Activated CD4-positive, alpha-beta memory T cell treated with anti-CD3 and anti-CD28 coated beads for 36 hours (primary cell): ENCODE data around the gene ENDOG. TPM values are rescaled to one million over a fixed set of nuclear protein-coding genes. Genes with fewer than 3 reads are reported as not detected.

ENCODE experiments used
- CTCF ChIA-PET: fragments of 350-600 bp; sonication (Branson Sonifier 250); formaldehyde crosslinking; loops from one replicate; lab custom pipeline; 2021; ENCODE audit warnings: antibody characterized with exemption, inconsistent platforms; lab: Charles Lee
- POLR2A ChIA-PET: fragments of 350-600 bp; sonication (Branson Sonifier 250); formaldehyde crosslinking; loops from one replicate; lab custom pipeline; 2021; ENCODE audit warnings: antibody characterized with exemption; lab: Charles Lee
- DNase-seq: peaks from one replicate; pipeline ENCODE4 v3.0.0-alpha.2; 2020
- H3K27ac Mint-ChIP-seq: one replicate; pipeline ENCODE4 v1.8.0; 2021; ENCODE audit warnings: mixed read lengths
- H3K27me3 Mint-ChIP-seq: one replicate; pipeline ENCODE4 v1.8.0; 2021; ENCODE audit warnings: mixed read lengths
- H3K36me3 Mint-ChIP-seq: one replicate; pipeline ENCODE4 v1.8.0; 2021; ENCODE audit warnings: mixed read lengths
- H3K4me1 Mint-ChIP-seq: one replicate; pipeline ENCODE4 v1.8.0; 2021; ENCODE audit warnings: low read depth, mixed read lengths
- H3K4me3 Mint-ChIP-seq: one replicate; pipeline ENCODE4 v1.8.0; 2021; ENCODE audit warnings: mild to moderate bottlenecking, mixed read lengths
- H3K9me3 Mint-ChIP-seq: one replicate; pipeline ENCODE4 v1.8.0; 2021; ENCODE audit warnings: mixed read lengths
- intact Hi-C: fragments of 100-400 bp; cut with micrococcal nuclease; formaldehyde crosslinking; loops from one replicate; pipeline ENCODE4 v1.15.1; 2023
- total RNA-seq, 2 experiments: library from RNA; stranded (reverse); gene quantifications; one replicate each; pipeline ENCODE4 v1.2.3, GENCODE V29; 2021

ENDOG gene
- total RNA-seq, 2 experiments from 2014 or later, result 13.8 to 14.2 TPM

DNA sequence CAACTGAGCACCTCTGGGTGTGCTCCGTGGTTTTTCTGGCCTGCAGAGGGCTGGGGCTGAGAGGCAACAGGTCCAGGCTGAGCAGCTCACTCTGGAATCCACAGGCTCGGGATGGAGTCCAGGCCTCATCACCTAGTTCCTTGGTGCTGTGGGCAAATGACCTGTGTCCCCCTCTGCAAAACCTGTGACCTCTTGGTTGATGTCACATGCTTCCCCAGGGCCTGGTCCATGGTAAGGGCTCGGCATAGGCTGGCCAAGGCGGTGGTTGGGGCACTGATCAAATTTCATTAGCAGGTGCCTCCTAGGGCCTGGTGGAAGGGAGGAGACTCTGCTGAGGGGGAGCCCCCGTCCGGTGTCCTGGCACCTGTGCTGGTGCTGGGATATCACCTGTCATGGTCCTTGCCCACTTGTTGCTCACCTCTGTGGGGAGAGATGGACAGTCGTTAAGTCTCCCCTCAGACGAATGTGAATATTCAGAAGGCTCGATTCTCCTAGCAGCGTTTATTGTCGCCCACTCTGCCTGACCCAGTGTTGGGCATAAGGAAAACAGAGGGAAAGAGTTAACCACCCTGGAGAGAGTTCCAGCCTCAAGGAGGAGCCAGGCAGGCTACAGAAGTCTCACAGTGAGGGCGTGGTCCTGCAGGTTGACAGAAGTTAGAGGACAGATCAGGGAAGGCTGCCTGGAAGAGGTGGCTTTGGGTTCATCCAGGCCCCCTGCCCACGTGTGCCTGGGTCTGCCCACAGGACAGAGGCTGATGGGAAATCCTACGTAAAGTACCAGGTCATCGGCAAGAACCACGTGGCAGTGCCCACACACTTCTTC, 3.5 kb downstream of the ENDOG start:
- Mint-ChIP-seq H3K27me3 (no peaks in the 10 kb centered on the region), H3K9me3 (no peaks in the 10 kb centered on the region), H3K4me3 (no peak overlapping the region), H3K4me1 (peaks cover 17% of the 10 kb centered on the region), H3K27ac (no peak overlapping the region), H3K36me3 (peaks cover 11% of the 10 kb centered on the region)
- ChIA-PET POLR2A (no interaction called here), CTCF (no interaction called here)
- intact Hi-C loops, result no loop called here
- no peak for DNase-seq

DNA sequence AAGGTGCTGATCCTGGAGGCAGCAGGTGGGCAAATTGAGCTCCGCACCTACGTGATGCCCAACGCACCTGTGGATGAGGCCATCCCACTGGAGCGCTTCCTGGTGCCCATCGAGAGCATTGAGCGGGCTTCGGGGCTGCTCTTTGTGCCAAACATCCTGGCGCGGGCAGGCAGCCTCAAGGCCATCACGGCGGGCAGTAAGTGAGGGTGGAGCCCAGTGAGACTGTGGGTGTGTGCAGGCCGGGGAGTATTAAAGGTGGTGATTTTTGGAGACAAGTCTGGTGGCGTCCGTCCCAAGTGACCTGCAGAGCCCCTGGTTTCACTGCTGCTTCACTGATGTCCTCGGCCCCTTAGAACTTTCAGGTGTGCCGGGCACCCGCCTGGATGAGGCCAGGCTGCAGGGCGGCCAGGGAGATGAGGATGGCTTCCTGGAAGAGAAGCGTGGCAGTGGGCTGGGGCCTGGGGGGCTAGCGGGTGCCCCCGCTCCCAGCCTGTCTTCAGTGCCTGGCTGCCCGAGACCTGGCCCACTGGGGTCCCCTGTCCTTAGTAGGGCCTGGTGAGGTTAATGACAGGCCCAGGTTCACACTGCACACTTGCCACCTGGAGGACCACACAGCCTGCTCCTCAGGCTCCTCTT, 4.2 kb downstream of the ENDOG start:
- ChIA-PET POLR2A (no interaction called here), CTCF (no interaction called here)
- Mint-ChIP-seq H3K4me3 (no peak overlapping the region), H3K9me3 (no peaks in the 10 kb centered on the region), H3K36me3 (peaks cover 16% of the 10 kb centered on the region), H3K4me1 (peaks cover 21% of the 10 kb centered on the region), H3K27me3 (no peaks in the 10 kb centered on the region), H3K27ac (peak overlapping the region; percentile 5)
- no peak for DNase-seq
- intact Hi-C loops, result no loop called here

DNA sequence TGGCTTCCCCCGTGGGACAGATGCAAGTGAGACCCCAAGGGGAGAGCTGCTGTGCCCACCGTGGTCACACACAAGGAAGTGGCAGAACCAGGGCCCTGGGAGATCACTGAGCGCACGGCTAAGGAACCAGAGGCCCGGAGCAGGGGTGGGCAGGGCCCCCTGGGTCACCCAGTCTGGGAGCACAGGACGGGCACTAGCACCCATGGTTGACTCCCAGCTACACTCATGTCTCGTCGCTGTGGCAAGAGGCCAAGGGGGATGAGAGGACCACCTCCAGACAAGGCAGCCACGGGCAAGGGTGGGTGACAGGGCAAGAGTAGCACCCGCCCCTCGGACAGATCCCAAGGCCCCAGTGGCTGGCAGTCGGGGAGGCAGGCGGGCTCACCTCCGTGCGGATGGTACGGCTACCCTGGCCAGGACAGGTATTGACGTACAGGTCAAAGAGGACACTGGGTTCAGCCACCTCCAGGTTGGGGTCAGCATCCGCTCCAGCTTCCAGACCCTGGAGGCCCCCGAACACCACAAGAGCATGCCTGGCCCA, 5.1 kb downstream of the ENDOG start:
- POLR2A ChIA-PET, result interaction anchor here (0.5 kb wide), 1 partner anchor 106 kb away, joined by 4 read pairs; no protein-coding TSS in a partner anchor

GRCh38 chr9:128823903-128824406, 5.7 kb downstream of the ENDOG start:
- Mint-ChIP-seq H3K27ac (no peak overlapping the region), H3K4me1 (peaks cover 32% of the 10 kb centered on the region)
- CTCF ChIA-PET, result no interaction called here

More for the DNA sequence above, 5.1 kb downstream of the ENDOG start:
- peaks cover 18% of the 10 kb centered on the region for H3K36me3 Mint-ChIP-seq
- no peak overlapping the region for H3K27ac Mint-ChIP-seq
- no peak for DNase-seq
- CTCF ChIA-PET, result no interaction called here
- H3K27me3 Mint-ChIP-seq, result no peaks in the 10 kb centered on the region
- H3K4me3 Mint-ChIP-seq, result no peak overlapping the region
- intact Hi-C loops, result no loop called here
- no peaks in the 10 kb centered on the region for H3K9me3 Mint-ChIP-seq
- H3K4me1 Mint-ChIP-seq, result peaks cover 27% of the 10 kb centered on the region

DNA sequence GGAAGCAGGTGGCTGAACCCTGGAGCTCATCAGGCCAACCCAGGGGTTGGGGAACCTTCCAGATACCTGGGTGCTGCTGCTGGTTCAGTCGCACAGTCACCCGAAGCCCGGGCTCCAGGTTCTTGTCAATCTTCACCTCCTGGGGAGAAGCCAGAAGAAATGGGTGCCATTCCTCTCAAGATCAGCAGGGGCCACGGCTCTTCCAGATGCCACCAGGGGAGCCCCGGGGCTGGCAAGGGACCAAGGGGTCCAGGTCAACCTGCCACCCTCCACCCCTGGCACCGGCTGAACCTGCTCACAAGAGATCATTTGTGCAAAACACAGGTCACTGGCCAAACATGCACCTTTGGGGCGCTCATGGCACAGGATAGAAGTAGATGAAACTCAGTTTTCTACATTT, 6.6 kb downstream of the ENDOG start:
- Mint-ChIP-seq H3K36me3 (peaks cover 23% of the 10 kb centered on the region), H3K4me3 (no peak overlapping the region), H3K4me1 (peaks cover 27% of the 10 kb centered on the region), H3K9me3 (no peaks in the 10 kb centered on the region), H3K27me3 (no peaks in the 10 kb centered on the region), H3K27ac (no peak overlapping the region)
- CTCF ChIA-PET, result interaction anchor here (1.1 kb wide), 1 partner anchor 123 kb away, joined by 3 read pairs; the partner anchor contains the start of gene PKN3
- intact Hi-C loops, result loop anchor here (5.0 kb wide), 2 partner anchors 38 to 57 kb away; partner anchors contain the start of genes KYAT1, LRRC8A and TBC1D13
- no peak for DNase-seq
- POLR2A ChIA-PET, result no interaction called here

More at GRCh38 chr9:128823903-128824406, 5.7 kb downstream of the ENDOG start:
- Mint-ChIP-seq H3K4me3 (no peak overlapping the region), H3K36me3 (peaks cover 22% of the 10 kb centered on the region), H3K27me3 (no peaks in the 10 kb centered on the region), H3K9me3 (no peaks in the 10 kb centered on the region)
- intact Hi-C loops, result no loop called here
- DNase-seq, result no peak
- POLR2A ChIA-PET, result interaction anchor here (0.5 kb wide), 1 partner anchor 106 kb away, joined by 4 read pairs; no protein-coding TSS in a partner anchor

DNA sequence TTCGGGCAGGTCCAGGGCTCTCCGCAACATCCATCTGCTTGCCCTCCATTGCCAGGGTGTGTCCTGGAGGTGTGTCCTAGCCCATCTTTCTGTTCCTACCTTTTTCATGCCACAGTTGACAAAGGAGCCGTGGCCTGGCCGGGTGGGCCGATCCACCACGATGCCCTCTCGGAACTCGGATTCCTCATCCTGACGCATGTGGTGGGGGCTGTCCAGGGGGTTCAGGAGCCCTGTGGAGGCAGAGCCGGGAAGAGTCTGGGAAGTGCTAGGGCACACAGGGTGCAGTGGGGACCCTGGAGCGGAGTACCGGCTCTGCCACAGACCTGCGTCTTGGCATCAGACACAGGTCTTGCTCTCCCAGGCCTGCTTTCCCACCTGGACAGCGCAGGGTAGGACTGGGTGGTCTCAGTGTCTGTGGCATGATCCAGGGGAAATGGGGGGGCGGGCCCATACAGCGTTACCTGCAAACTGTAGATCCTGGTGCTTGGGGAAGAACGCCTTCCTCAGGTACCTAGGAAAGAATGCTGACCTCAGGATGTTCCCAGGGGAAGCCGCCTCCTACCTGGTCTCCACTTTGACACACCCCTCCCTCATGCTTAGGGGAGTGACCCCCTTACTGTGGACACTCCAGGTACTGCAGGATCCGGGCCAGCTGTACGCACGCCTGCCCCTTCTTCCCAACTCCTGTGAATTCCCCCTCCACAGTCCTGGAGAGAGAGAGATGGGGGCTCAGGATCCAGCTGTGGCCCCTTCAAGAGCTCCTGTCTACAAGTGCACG, 7.8 kb downstream of the ENDOG start:
- Mint-ChIP-seq H3K27ac (no peak overlapping the region), H3K4me1 (peaks cover 23% of the 10 kb centered on the region), H3K9me3 (no peaks in the 10 kb centered on the region), H3K27me3 (no peaks in the 10 kb centered on the region), H3K36me3 (peaks cover 23% of the 10 kb centered on the region), H3K4me3 (no peak overlapping the region)
- DNase-seq, result no peak
- ChIA-PET POLR2A (no interaction called here), CTCF (interaction anchor here (1.1 to 3.1 kb wide), 2 partner anchors 8 to 124 kb away, joined by 3 to 27 read pairs; partner anchors contain the start of genes ENDOG and PKN3)
- intact Hi-C loops, result loop anchor here (5.0 kb wide), 2 partner anchors 39 to 56 kb away; partner anchors contain the start of genes KYAT1, LRRC8A and TBC1D13

DNA sequence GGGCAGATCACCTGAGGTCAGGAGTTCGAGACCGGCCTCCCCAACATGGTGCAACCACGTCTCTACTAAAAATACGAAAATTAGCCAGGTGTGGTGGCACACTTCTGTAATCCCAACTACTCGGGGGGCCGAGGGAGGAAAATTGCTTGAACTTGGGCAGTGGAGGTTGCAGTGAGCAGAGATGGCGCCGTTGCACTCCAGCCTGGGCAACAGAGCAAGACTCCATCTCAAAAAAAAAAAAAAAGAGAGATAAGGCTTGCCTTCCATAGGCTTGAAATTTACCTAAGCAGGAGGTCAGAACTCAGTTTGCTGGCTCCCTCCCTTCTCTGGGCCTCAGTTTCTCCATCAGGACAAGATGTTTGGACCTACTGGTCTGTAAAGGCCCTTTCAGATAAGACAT, 10.0 kb downstream of the ENDOG start:
- CTCF ChIA-PET, result interaction anchor here (1.5 to 3.1 kb wide), 2 partner anchors 10 to 100 kb away, joined by 4 to 27 read pairs; partner anchors contain the start of gene ENDOG
- intact Hi-C loops, result loop anchor here (5.0 kb wide), 2 partner anchors 41 to 54 kb away; partner anchors contain the start of genes KYAT1, LRRC8A and TBC1D13
- H3K27ac Mint-ChIP-seq, result peak overlapping the region; percentile 86

DNA sequence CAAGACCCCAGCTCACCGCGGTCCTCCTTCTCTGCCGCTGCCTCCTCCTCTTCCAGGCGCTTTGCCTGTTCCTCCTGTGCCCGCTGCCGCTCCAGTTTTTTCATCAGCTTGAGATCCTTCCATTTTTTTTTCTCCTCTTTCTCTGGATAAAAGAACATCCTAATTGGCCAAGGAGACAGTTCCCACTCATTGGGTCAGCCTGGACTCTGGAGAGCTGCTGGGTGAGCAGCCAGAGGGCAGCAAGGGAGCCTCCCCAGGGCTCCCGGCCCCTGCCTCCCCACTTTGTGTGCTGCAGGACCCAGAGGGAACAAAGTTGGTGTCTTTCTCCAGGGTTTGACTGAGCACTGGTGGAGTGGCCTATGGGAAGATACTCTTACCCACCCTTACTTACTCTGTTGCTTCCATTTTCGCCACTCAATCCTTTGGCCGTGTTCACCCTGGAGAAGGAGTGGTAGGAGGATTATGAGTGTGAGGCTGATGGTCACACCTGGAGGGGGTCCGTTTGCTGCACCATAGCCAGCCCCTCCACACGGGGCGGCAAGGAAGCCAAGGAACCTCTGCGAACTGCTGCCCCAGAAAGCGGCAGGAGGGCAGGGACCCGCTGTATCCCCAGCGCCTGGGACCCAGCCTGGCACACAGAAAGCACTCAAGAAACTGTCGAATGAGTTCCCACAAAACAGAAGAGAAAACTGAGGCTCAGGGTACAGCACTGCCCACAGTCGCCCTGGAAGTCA, 10.6 kb downstream of the ENDOG start:
- Mint-ChIP-seq H3K4me3 (peak overlapping the region; percentile 91), H3K9me3 (no peaks in the 10 kb centered on the region), H3K4me1 (peaks cover 23% of the 10 kb centered on the region), H3K36me3 (peaks cover 19% of the 10 kb centered on the region), H3K27me3 (no peaks in the 10 kb centered on the region), H3K27ac (peak overlapping the region; percentile 86)
- ChIA-PET POLR2A (interaction anchor here (0.9 to 1.7 kb wide), 5 partner anchors 10 to 260 kb away, joined by 3 to 31 read pairs (median 4); partner anchors contain the start of genes ENDOG and ZDHHC12), CTCF (interaction anchor here (1.2 to 3.1 kb wide), 6 partner anchors 9 to 100 kb away, joined by 3 to 39 read pairs (median 5); partner anchors contain the start of gene ENDOG)
- intact Hi-C loops, result loop anchor here (1.0 to 5.0 kb wide), 3 partner anchors 11 to 53 kb away; partner anchors contain the start of genes ENDOG, KYAT1, LRRC8A and TBC1D13
- DNase-seq, result no peak

More for the DNA sequence above, 10.0 kb downstream of the ENDOG start:
- no peak for DNase-seq
- peak overlapping the region; percentile 91 for H3K4me3 Mint-ChIP-seq
- H3K27me3 Mint-ChIP-seq, result no peaks in the 10 kb centered on the region
- no peaks in the 10 kb centered on the region for H3K9me3 Mint-ChIP-seq
- peaks cover 19% of the 10 kb centered on the region for H3K36me3 Mint-ChIP-seq
- POLR2A ChIA-PET, result no interaction called here
- H3K4me1 Mint-ChIP-seq, result peaks cover 23% of the 10 kb centered on the region

DNA sequence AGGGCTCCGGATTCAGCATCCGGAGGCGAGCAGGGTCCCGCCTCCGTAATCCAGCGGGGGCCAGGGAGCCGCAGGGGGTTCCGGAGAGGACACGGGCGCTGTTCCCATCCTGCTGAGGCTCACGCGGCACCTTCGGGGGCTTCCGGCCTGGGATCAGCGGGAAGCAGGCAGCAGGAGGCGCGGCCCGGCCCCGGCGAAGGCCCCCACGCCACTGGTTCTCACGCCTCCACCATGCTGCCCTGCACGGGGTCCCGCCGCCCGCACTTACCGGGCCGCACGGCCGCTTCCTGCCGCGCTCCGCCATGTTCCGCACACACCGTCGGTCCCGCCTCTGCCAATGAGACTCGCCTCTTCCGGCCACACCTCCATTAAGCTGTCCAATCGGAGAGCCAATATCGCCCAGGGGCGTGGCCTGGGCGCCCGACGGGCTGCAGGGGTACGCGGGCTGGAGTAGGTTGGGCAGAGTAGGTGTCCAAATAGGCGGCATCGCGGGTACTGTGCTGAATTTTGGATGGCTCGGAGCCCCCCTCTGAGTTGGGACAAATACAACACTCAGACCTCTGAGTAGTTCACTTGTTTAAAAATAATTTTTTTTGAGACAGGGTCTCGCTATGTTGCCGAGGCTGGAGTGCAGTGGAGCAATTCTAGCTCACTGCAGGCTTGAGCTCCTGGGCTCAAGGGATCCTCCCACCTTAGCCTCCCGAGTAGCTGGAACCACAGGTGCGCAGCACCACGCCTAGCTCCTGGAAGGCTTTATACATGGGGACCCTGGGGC, 11.4 kb downstream of the ENDOG start, which contains the start of gene SPOUT1:
TSS of gene SPOUT1 (minus strand) at position 318 of the 775 bp plus-strand sequence. CDS start at position 304, 14 bp downstream.
- Mint-ChIP-seq H3K4me3 (peak within 1 kb of the TSS; percentile 91), H3K27me3 (no peaks in the 10 kb centered on the region), H3K36me3 (peaks cover 22% of the 10 kb centered on the region), H3K4me1 (peaks cover 23% of the 10 kb centered on the region), H3K9me3 (no peaks in the 10 kb centered on the region), H3K27ac (peak within 1 kb of the TSS; percentile 86)
- intact Hi-C loops, result loop anchor here (1.0 to 5.0 kb wide), 3 partner anchors 11 to 53 kb away; partner anchors contain the start of genes ENDOG, KYAT1, LRRC8A and TBC1D13
- peak; percentile 97 for DNase-seq
- ChIA-PET CTCF (interaction anchor here (0.6 to 1.7 kb wide), 8 partner anchors 10 to 190 kb away, joined by 3 to 39 read pairs (median 4); partner anchors contain the start of gene ENDOG), POLR2A (interaction anchor here (0.8 to 1.7 kb wide), 8 partner anchors 11 to 277 kb away, joined by 3 to 31 read pairs (median 4); partner anchors contain the start of genes ENDOG, SPTAN1 and ZDHHC12)
